D341Med (cell line): Measurements from ENCODE around the gene ZNF497.
"Not testable (repeated sequence)": the region's sequence is repeated elsewhere in the genome, so short reads cannot be mapped to it uniquely, and the experiment has no call there.

Experiments used
- DNase-seq: peaks from one replicate; pipeline ENCODE4 v3.0.0; 2012; ENCODE audit warnings: low spot score

ZNF497 gene

DNA sequence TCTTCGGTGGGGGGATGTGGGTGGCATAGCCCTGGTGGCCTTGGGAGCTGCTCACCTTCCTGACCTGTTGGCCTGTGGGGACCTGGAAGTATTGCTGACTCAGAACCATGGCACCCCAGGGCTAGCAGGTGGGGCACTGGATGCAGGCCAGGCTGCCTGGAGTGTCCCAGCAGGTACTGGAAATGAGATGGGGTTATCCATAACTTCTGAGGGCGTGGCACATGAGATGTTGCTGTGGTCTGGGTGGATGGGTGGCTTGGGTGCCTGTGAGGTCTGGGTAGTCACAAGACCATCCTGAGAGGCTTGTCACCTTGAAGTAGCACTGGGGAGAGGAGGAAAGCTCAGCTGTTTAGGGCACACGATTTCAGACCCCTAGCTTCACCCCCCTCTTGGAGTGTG lies 32.3 kb upstream of the ZNF497 start:
- DNase-seq = no peak

- DNase-seq = no peak
These were observed 31.1 kb upstream of the ZNF497 start for GRCh38 chr19:58393725-58394033.

GRCh38 chr19:58392945-58393724 lies 30.6 kb upstream of the ZNF497 start:
- DNase-seq = peak; percentile 17

- DNase-seq = no peak
These were observed 25.6 kb upstream of the ZNF497 start for GRCh38 chr19:58388175-58388526.

- DNase-seq = peak; percentile 31
These were observed 25.0 kb upstream of the ZNF497 start for GRCh38 chr19:58387338-58388174.

GRCh38 chr19:58386576-58387337 lies 24.2 kb upstream of the ZNF497 start, which contains the start of gene RPS5:
Gene RPS5, plus strand, starts transcription at chr19:58387269. Its CDS starts 869 bp downstream, at chr19:58388138.
- peak; percentile 97 for DNase-seq

GRCh38 chr19:58385891-58386575 lies 23.5 kb upstream of the ZNF497 start:
- peak; percentile 37 for DNase-seq

- DNase-seq = no peak
These were observed 22.9 kb upstream of the ZNF497 start for GRCh38 chr19:58385313-58385890.

- DNase-seq = no peak
These were observed 20.5 kb upstream of the ZNF497 start for GRCh38 chr19:58382997-58383603.

- no peak for DNase-seq
These were observed 19.1 kb upstream of the ZNF497 start for GRCh38 chr19:58381460-58382212.

GRCh38 chr19:58380662-58381459 lies 18.3 kb upstream of the ZNF497 start, which contains the start of gene ZNF837:
Gene ZNF837, minus strand, starts transcription at chr19:58381030. Its CDS starts 11,698 bp downstream, at chr19:58369332.
- peak; percentile 92 for DNase-seq

GRCh38 chr19:58380037-58380661 lies 17.6 kb upstream of the ZNF497 start:
- no peak for DNase-seq

GRCh38 chr19:58379246-58379645 lies 16.7 kb upstream of the ZNF497 start:
- DNase-seq = no peak

- DNase-seq = not testable (repeated sequence)
These were observed 14.2 kb upstream of the ZNF497 start for GRCh38 chr19:58376724-58377123.

- no peak for DNase-seq
These were observed 11.6 kb upstream of the ZNF497 start for GRCh38 chr19:58374200-58374599.

GRCh38 chr19:58372311-58373133 lies 10.0 kb upstream of the ZNF497 start:
- no peak for DNase-seq

- DNase-seq = no peak
These were observed 6.2 kb upstream of the ZNF497 start for GRCh38 chr19:58368561-58369360.
